ENCODE results near the gene PTGES3.

Gene PTGES3

DNA sequence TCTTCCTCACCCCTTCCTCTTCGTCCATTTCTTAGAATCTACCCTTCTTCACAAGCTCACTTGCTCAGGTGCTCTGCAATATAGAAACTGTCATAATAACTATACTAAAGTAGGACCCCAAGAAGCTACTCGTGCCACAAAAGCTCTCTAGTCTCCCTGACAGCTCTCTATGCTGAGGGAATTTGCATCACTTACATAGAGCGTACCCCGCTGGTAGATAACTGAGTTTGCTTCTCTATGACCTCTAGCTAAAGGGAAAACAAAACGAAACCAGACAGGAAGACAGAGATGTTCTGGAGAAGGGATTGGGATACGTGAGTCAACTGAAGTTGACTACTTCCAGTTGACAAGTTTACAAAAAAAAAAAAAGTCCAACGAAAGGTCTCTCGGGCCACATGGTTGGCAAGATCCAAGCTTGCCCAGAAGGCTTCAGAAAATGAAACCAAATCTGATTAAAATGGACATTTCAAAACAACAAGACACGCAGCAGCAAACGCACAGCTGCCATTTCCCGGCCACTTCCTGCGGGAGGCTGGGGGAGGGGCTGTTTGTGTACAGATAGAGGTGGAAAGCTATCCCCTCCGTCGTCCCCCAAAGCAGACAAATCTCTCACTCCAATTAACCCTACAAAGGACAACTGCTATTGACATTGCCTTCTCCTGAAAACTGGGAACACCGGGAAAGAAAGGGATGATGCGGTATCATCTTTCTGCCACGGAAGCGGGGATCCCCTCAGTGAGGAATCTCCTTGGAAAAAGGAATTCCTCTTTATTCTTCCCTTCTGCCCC lies 59.2 kb downstream of the PTGES3 start (continued):
- TF ChIP-seq KLF7 (tag by site-specific recombination; IDR thresholded peaks at IDR 0.05; ENCODE audit: borderline replicate concordance) (no peak), SP2 (tag by site-specific recombination; IDR thresholded peaks at IDR 0.05) (no peak), ZNF366 (tag by site-specific recombination; conservative IDR thresholded peaks at IDR 0.05) (peak; percentile 92), YY2 (tag by site-specific recombination; IDR thresholded peaks at IDR 0.05) (peak; percentile 41; the same call in 1 of the 2 replicates), ZNF266 (tag by site-specific recombination; IDR thresholded peaks at IDR 0.05; ENCODE audit: low read depth) (no peak), ZNF324 (tag by site-specific recombination; IDR thresholded peaks at IDR 0.05) (no peak), ZNF239 (tag by site-specific recombination; IDR thresholded peaks at IDR 0.05) (no peak), ZNF692 (tag by site-specific recombination; IDR thresholded peaks at IDR 0.05) (0 out of 2 replicates have a peak, but pooled peaks have one; percentile 29), ZNF585B (tag by site-specific recombination; IDR thresholded peaks at IDR 0.05) (no peak), SCRT2 (tag by site-specific recombination; IDR thresholded peaks at IDR 0.05) (no peak), ZNF660 (tag by site-specific recombination; IDR thresholded peaks at IDR 0.05) (0 out of 2 replicates have a peak, but pooled peaks have one; percentile 26), ZNF132 (tag by site-specific recombination; IDR thresholded peaks at IDR 0.05; ENCODE audit: borderline replicate concordance) (no peak), KLF8 (tag by site-specific recombination; IDR thresholded peaks at IDR 0.05) (no peak), ZNF48 (tag by site-specific recombination; IDR thresholded peaks at IDR 0.05) (no peak), ZNF670 (tag by site-specific recombination; IDR thresholded peaks at IDR 0.05; ENCODE audit: low read depth) (no peak), ZNF76 (tag by site-specific recombination; IDR thresholded peaks at IDR 0.05; ENCODE audit: borderline replicate concordance, low read depth) (no peak), ZNF280C (tag by site-specific recombination; IDR thresholded peaks at IDR 0.05) (no peak), ZNF639 (tag by site-specific recombination; IDR thresholded peaks at IDR 0.05) (0 out of 2 replicates have a peak, but pooled peaks have one; percentile 18), ZNF169 (tag by site-specific recombination; IDR thresholded peaks at IDR 0.05) (no peak)
- TF ChIP-seq, protein P1, sequence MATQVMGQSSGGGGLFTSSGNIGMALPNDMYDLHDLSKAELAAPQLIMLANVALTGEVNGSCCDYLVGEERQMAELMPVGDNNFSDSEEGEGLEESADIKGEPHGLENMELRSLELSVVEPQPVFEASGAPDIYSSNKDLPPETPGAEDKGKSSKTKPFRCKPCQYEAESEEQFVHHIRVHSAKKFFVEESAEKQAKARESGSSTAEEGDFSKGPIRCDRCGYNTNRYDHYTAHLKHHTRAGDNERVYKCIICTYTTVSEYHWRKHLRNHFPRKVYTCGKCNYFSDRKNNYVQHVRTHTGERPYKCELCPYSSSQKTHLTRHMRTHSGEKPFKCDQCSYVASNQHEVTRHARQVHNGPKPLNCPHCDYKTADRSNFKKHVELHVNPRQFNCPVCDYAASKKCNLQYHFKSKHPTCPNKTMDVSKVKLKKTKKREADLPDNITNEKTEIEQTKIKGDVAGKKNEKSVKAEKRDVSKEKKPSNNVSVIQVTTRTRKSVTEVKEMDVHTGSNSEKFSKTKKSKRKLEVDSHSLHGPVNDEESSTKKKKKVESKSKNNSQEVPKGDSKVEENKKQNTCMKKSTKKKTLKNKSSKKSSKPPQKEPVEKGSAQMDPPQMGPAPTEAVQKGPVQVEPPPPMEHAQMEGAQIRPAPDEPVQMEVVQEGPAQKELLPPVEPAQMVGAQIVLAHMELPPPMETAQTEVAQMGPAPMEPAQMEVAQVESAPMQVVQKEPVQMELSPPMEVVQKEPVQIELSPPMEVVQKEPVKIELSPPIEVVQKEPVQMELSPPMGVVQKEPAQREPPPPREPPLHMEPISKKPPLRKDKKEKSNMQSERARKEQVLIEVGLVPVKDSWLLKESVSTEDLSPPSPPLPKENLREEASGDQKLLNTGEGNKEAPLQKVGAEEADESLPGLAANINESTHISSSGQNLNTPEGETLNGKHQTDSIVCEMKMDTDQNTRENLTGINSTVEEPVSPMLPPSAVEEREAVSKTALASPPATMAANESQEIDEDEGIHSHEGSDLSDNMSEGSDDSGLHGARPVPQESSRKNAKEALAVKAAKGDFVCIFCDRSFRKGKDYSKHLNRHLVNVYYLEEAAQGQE (tag by site-specific recombination; IDR thresholded peaks at IDR 0.05): peak; percentile 23; the same call in 1 of the 2 replicates
- TF ChIP-seq, protein P2, sequence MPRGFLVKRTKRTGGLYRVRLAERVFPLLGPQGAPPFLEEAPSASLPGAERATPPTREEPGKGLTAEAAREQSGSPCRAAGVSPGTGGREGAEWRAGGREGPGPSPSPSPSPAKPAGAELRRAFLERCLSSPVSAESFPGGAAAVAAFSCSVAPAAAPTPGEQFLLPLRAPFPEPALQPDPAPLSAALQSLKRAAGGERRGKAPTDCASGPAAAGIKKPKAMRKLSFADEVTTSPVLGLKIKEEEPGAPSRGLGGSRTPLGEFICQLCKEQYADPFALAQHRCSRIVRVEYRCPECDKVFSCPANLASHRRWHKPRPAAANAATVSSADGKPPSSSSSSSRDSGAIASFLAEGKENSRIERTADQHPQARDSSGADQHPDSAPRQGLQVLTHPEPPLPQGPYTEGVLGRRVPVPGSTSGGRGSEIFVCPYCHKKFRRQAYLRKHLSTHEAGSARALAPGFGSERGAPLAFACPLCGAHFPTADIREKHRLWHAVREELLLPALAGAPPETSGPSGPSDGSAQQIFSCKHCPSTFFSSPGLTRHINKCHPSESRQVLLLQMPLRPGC (tag by site-specific recombination; IDR thresholded peaks at IDR 0.05): no peak
- TF ChIP-seq, protein P3, sequence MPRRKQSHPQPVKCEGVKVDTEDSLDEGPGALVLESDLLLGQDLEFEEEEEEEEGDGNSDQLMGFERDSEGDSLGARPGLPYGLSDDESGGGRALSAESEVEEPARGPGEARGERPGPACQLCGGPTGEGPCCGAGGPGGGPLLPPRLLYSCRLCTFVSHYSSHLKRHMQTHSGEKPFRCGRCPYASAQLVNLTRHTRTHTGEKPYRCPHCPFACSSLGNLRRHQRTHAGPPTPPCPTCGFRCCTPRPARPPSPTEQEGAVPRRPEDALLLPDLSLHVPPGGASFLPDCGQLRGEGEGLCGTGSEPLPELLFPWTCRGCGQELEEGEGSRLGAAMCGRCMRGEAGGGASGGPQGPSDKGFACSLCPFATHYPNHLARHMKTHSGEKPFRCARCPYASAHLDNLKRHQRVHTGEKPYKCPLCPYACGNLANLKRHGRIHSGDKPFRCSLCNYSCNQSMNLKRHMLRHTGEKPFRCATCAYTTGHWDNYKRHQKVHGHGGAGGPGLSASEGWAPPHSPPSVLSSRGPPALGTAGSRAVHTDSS (tag by site-specific recombination; IDR thresholded peaks at IDR 0.05): no peak; the same call in 1 of the 2 replicates
- TF ChIP-seq, protein P4, sequence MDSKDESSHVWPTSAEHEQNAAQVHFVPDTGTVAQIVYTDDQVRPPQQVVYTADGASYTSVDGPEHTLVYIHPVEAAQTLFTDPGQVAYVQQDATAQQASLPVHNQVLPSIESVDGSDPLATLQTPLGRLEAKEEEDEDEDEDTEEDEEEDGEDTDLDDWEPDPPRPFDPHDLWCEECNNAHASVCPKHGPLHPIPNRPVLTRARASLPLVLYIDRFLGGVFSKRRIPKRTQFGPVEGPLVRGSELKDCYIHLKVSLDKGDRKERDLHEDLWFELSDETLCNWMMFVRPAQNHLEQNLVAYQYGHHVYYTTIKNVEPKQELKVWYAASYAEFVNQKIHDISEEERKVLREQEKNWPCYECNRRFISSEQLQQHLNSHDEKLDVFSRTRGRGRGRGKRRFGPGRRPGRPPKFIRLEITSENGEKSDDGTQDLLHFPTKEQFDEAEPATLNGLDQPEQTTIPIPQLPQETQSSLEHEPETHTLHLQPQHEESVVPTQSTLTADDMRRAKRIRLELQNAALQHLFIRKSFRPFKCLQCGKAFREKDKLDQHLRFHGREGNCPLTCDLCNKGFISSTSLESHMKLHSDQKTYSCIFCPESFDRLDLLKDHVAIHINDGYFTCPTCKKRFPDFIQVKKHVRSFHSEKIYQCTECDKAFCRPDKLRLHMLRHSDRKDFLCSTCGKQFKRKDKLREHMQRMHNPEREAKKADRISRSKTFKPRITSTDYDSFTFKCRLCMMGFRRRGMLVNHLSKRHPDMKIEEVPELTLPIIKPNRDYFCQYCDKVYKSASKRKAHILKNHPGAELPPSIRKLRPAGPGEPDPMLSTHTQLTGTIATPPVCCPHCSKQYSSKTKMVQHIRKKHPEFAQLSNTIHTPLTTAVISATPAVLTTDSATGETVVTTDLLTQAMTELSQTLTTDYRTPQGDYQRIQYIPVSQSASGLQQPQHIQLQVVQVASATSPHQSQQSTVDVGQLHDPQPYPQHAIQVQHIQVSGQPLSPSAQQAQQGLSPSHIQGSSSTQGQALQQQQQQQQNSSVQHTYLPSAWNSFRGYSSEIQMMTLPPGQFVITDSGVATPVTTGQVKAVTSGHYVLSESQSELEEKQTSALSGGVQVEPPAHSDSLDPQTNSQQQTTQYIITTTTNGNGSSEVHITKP (tag by site-specific recombination; IDR thresholded peaks at IDR 0.05): peak; percentile 81
